ENCODE data around the gene USH1C.

- no peak for TF ChIP-seq POLR2A (IDR thresholded peaks at IDR 0.05; ENCODE audit: low read depth)
- no peak for TF ChIP-seq CTCF (IDR thresholded peaks at IDR 0.05)
Measured at GRCh38 chr11:17560281-17561110, 16.3 kb upstream of the USH1C start.
